ENCODE measurements around the gene FBRS.
A peak's percentile ranks its signal among the peaks of the same experiment; 100 is the strongest.
"Not testable (repeated sequence)": the region's sequence is repeated elsewhere in the genome, so short reads cannot be mapped to it uniquely, and the experiment has no call there.

Gene FBRS

GRCh38 chr16:30700491-30700890 is 42.3 kb downstream of the FBRS start:
- no peak for DNase-seq

GRCh38 chr16:30700971-30701370 is 42.7 kb downstream of the FBRS start:
- DNase-seq: no peak

GRCh38 chr16:30703071-30703470 is 44.8 kb downstream of the FBRS start:
- DNase-seq: not testable (repeated sequence)

- no peak for DNase-seq
These were observed 45.7 kb downstream of the FBRS start for GRCh38 chr16:30703971-30704370.

- no peak for DNase-seq
These were observed 47.8 kb downstream of the FBRS start for GRCh38 chr16:30706046-30706445.

- no peak for DNase-seq
These were observed 52.7 kb downstream of the FBRS start for GRCh38 chr16:30710971-30711370.

DNA sequence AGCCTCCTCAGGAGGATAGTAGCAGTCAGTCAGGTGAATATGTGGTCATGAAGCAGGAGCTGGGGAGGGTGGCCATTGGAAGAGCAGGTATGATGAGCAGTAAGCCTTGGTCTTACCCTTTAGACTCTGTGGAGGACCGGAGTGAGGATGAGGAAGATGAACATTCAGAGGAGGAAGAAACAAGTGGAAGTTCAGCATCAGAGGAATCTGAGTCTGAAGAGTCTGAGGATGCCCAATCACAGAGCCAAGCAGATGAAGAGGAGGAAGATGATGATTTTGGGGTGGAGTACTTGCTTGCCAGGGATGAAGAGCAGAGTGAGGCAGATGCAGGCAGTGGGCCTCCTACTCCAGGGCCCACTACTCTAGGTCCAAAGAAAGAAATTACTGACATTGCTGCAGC is 53.5 kb downstream of the FBRS start:
- no peak for DNase-seq

- peak; percentile 52 for DNase-seq
These were observed 57.7 kb downstream of the FBRS start for GRCh38 chr16:30715750-30716445.

DNA sequence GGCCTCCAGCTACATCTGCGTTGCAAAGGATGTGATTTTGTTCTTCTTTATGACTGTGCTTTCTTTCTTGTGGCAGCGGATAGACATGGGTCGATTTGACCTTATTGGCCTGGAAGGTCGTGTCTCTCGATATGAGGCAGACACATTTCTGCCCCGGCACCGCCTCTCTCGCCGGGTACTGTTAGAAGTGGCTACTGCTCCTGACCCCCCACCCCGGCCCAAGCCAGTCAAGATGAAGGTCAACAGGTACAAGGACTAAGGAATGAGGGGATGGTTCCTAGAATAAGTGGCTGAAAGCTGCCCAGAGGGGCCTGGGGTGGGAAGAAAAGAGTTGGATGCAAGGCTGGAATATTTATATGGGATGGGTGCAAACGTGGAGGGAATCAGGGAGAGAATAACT is 61.9 kb downstream of the FBRS start:
- DNase-seq: no peak

Data from stimulated activated CD4-positive, alpha-beta T cell treated with anti-CD3 and anti-CD28 coated beads, Interleukin-15, amount 100 ng/mL, for 24 hours (primary cell).